HG02571 (cell line): ENCODE results near the gene MAGEA4.
"Not testable (repeated sequence)": the region's sequence is repeated elsewhere in the genome, so short reads cannot be mapped to it uniquely, and the experiment has no call there.

Experiments
- ATAC-seq: cut with Tn5 transposase; IDR thresholded peaks from one replicate; pipeline ENCODE4 v1.9.1; 2021; ENCODE audit warnings: mild to moderate bottlenecking, moderate library complexity; ENCODE audit not compliant: unreplicated experiment

The MAGEA4 gene

GRCh38 chrX:151912780-151913179 is at the start of gene MAGEA4:
Gene MAGEA4, plus strand, starts transcription at chrX:151912889. Its CDS starts 10,776 bp downstream, at chrX:151923665.
- no peak for ATAC-seq

- ATAC-seq: no peak
Observed at GRCh38 chrX:151870602-151871001, 42.1 kb upstream of the MAGEA4 start.

- no peak for ATAC-seq
Observed at GRCh38 chrX:151871244-151871643, 41.4 kb upstream of the MAGEA4 start.

- ATAC-seq: no peak
Observed at GRCh38 chrX:151873096-151873495, 39.6 kb upstream of the MAGEA4 start.

GRCh38 chrX:151875270-151876026 is 37.2 kb upstream of the MAGEA4 start:
- ATAC-seq: no peak

GRCh38 chrX:151878574-151878973 is 34.1 kb upstream of the MAGEA4 start:
- no peak for ATAC-seq

- ATAC-seq: no peak
Observed at GRCh38 chrX:151879856-151880255, 32.8 kb upstream of the MAGEA4 start.

GRCh38 chrX:151880895-151881294 is 31.8 kb upstream of the MAGEA4 start:
- no peak for ATAC-seq

GRCh38 chrX:151889421-151889820 is 23.3 kb upstream of the MAGEA4 start:
- ATAC-seq: no peak

GRCh38 chrX:151896734-151897474 is 15.8 kb upstream of the MAGEA4 start:
- no peak for ATAC-seq

GRCh38 chrX:151899622-151900021 is 13.1 kb upstream of the MAGEA4 start:
- ATAC-seq: no peak

GRCh38 chrX:151901826-151902225 is 10.9 kb upstream of the MAGEA4 start:
- ATAC-seq: no peak

- no peak for ATAC-seq
Observed at GRCh38 chrX:151902813-151903591, 9.7 kb upstream of the MAGEA4 start.

- ATAC-seq: no peak
Observed at GRCh38 chrX:151904989-151905388, 7.7 kb upstream of the MAGEA4 start.

GRCh38 chrX:151912221-151912620 is 468 bp upstream of the MAGEA4 start:
- ATAC-seq: no peak

- not testable (repeated sequence) for ATAC-seq
Observed at GRCh38 chrX:151918736-151919135, 6.0 kb downstream of the MAGEA4 start.

GRCh38 chrX:151919610-151920009 is 6.9 kb downstream of the MAGEA4 start:
- no peak for ATAC-seq

- ATAC-seq: no peak
Observed at GRCh38 chrX:151920101-151920500, 7.4 kb downstream of the MAGEA4 start.

GRCh38 chrX:151920530-151920929 is 7.8 kb downstream of the MAGEA4 start:
- ATAC-seq: no peak

- ATAC-seq: no peak
Observed at GRCh38 chrX:151921292-151921691, 8.6 kb downstream of the MAGEA4 start.

- no peak for ATAC-seq
Observed at GRCh38 chrX:151921866-151922265, 9.2 kb downstream of the MAGEA4 start.
